Stimulated activated CD8-positive, alpha-beta memory T cell treated with anti-CD3 and anti-CD28 coated beads, Interleukin-4, amount 100 ng/mL, for 48 hours (primary cell): ENCODE measurements around the gene CNTN5.

Experiments
- DNase-seq: peaks from one replicate; pipeline ENCODE4 v3.0.0-alpha.2; 2020

CNTN5 gene

DNA sequence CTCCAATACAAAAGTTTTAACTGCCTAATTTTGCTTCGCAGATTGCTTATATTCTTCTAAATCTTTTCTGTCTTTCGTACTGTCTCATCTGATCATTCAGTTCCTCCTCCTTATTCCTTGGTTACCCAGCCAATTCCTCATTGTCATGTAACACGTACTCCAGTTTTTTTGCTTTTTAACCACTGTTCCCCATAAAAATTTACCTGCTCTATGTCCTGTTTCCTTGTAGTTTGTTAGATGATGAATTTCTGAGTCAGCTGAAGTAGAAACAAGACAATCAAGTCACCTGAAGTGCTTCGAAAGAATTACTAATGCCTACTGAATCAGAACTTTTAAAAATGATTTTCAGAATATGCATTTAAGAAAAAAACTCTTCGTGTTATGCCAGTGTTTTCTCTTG, 150.6 kb downstream of the CNTN5 start:
- no peak for DNase-seq

DNA sequence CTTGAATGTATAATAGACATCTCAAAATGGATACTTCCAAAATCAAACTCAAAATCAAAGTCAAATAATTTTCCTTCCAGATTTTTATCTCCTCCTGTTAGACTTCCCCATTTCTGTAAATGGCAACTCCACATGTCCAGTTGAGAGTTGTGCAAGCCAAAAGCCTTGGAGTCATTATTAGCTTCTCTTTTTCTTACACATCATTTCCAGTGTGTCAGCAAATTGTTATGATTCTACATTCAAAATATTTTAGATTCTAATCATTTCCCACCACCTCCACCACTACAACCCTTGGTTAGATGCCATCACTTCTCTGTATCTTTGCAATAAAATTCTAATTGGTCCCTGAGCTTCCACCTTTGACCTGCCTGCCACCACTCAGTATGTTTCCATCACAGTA, 155.7 kb downstream of the CNTN5 start:
- no peak for DNase-seq

GRCh38 chr11:99177446-99177845, 156.7 kb downstream of the CNTN5 start:
- DNase-seq: no peak

DNA sequence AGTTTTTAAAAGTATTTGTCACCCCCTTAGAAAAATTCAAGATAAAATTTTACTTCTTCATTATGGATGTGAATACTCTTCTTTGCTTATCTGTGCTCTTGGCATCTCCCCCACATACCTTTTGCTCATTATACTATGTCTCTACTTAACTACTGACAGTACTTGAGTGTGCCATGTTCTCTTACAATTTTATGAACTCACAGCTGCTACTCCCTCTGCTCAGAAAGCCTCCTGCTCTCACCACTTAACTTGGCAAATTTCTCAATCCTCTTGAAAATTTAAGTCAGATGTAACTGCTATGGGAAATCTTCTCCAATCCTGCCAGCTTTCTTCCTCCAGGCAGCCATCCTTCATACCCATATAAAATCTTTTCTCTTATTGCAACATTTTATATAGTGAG, 163.4 kb downstream of the CNTN5 start:
- DNase-seq: no peak

- no peak for DNase-seq
These were observed 167.5 kb downstream of the CNTN5 start for GRCh38 chr11:99188221-99188620.

- no peak for DNase-seq
These were observed 172.0 kb downstream of the CNTN5 start for GRCh38 chr11:99192716-99193115.

GRCh38 chr11:99197477-99197876, 176.7 kb downstream of the CNTN5 start:
- no peak for DNase-seq

GRCh38 chr11:99198215-99198614, 177.5 kb downstream of the CNTN5 start:
- DNase-seq: no peak

DNA sequence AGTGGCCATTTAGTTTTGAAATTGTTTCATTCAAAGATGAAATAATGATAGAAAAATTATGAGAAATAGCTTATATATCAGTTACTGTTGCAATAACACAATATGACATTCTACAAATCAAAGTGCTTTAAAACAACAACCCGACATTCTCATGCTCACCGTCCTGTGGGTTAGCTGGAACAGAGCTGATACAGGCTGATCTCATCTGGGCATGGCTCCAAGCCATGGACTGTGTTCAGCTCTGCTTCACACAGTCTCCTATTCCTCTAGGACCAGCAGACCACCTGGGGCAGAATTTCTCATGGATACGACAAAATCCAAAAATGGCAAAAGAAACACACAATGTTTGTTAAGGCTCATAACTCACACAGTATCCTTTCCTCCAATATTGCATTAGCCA, 178.6 kb downstream of the CNTN5 start:
- DNase-seq: no peak

GRCh38 chr11:99200720-99201119, 180.0 kb downstream of the CNTN5 start:
- no peak for DNase-seq

GRCh38 chr11:99208813-99209212, 188.1 kb downstream of the CNTN5 start:
- DNase-seq: no peak

DNA sequence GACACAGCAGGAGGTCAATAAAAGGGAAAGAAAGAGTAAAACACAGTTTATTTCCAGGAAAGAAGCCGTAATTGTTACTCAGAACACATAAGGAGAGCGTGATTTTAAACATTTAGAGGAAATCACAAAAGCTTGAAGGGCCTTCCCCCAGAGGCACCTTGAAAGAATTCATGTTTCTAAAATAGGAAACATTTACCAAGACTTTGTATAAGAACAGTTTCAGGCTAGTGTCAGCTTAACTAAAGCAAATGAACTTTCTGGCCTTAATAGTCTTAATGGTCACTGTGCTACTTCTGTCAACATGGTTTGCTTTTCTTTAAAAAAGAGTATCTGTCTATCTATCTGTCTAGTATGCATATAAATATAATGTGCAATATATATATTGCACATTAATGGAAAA, 208.8 kb downstream of the CNTN5 start:
- DNase-seq: no peak

GRCh38 chr11:99234534-99234933, 213.8 kb downstream of the CNTN5 start:
- no peak for DNase-seq

DNA sequence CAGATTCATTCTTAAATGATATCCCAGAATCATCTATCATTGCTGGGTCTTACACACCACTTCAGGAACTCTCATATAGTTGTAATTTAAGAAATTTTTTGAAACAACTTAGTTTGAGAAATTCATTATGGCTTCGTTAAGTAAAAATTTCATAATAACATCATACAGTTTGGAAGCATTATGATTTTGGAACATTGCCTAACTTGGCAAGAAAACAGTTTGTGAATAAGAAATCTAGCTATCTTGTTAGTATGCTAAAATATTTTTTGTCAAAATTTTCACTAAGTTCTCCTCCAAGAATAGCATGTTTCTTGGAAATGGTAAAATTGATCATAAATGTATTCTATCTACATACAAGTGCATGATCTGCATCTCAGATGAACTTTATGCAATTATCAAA, 217.7 kb downstream of the CNTN5 start:
- no peak for DNase-seq

GRCh38 chr11:99240192-99241030, 219.7 kb downstream of the CNTN5 start:
- DNase-seq: no peak

DNA sequence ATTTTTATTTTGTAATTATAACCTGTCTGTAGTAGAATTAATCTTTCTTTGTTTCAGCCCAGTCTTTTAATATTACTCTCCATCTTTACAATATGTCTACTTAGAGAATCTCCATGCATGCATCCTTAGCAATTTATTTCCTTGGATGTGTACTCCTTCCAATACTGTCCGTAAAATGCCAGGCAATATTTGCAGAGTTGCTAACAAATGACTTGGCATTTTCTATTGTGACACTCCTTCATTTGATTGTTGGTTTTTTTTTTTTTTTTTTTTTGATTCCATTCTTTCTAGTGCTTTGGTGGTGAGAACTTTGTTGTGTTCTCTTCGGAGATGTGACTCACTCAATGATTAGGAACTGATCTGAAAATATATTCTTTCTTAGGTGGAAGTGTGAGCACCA, 220.3 kb downstream of the CNTN5 start:
- no peak for DNase-seq

DNA sequence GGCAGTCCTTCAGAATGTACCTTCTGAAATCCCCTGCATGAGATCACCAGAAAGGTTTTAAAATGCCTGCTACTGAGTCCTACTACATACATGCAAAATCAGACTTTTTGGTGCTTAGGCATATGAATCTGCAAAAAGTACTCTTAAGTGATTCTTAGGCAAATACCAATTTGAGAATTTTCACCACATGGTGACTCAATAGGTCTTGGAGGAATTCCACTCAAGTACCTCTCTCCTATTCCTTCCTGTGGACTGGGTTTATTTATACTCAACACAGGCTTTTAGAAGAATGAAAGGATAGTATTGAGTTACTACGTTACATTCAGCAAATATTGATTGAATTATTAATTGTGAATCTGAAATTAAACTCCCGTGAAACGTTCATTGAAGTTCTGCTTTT, 223.9 kb downstream of the CNTN5 start:
- DNase-seq: no peak

GRCh38 chr11:99246199-99246598, 225.4 kb downstream of the CNTN5 start:
- DNase-seq: no peak

- DNase-seq: no peak
These were observed 235.9 kb downstream of the CNTN5 start for GRCh38 chr11:99256614-99257013.

DNA sequence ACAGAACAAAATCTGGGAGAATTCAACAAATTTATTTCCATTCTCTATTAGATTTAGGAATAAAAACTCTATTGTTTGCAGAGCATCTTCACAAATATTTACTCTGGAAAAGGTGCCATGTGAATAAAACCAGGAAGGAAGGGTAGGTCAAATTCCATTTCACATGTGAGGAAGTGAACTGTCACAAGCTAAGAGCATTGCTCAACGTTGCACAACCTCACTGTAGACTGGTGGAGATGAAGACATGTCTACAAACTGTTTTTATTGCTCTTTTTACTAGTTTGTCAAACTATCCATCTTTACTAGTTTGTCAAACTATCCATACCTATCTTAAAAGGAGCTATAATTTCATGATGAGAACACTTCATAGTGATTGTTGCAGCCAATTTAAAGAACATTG, 236.4 kb downstream of the CNTN5 start:
- DNase-seq: no peak

DNA sequence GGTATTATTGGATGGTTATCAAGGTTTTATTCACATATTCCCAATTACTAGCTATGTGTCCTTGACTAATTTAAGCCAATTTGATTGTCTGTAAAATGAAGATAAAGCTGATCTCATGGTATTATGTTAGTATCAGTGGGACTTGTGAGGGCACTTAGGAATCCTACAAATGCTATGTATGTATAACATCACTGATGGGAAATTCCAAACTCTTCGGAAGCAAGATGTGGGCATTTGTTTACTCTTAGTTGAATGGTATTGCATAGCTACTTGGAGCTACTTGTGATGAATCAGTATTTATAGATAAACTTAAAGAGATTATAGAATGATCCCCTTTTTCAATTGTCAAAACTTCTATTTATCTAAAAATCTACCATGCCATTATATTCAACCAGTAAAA, 239.9 kb downstream of the CNTN5 start:
- no peak for DNase-seq

GRCh38 chr11:99268886-99269285, 248.1 kb downstream of the CNTN5 start:
- DNase-seq: no peak

DNA sequence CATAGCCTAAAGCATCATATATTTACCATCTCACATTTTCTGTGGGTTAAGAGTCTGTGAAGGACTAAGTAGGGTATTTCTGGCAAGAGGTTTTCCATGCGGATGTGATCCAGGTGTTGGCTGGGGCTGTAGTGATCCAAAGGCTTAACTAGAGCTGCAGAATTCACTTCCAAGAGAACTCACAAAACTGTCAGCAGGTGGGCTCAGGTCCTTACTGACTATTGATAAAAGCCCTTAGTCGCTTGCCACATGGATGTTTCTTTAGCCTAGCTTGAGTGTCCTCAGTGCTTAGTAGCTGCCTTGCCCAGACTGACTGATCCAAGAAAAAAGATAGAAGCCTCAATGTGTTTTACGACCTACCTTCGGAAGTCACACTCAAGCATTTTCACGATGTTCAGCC, 250.8 kb downstream of the CNTN5 start:
- no peak for DNase-seq

DNA sequence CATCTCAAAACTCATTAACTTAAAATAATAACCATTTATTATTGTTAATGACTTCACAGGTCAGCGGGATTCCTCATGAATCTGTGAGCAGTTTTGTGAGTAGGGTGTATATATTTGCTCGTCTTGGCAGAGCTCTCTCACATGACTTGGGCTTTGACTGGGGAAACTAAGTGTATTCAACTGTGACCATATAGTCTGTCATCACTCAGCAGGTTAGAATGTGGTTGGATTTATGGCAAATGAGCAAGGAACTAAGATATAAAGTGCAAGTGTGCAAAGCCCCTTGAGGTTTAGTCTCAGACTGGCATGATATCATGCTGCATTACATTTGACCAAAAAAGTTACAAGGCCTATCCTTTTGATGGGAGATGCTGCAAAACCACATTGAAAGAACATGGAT, 254.8 kb downstream of the CNTN5 start:
- no peak for DNase-seq

DNA sequence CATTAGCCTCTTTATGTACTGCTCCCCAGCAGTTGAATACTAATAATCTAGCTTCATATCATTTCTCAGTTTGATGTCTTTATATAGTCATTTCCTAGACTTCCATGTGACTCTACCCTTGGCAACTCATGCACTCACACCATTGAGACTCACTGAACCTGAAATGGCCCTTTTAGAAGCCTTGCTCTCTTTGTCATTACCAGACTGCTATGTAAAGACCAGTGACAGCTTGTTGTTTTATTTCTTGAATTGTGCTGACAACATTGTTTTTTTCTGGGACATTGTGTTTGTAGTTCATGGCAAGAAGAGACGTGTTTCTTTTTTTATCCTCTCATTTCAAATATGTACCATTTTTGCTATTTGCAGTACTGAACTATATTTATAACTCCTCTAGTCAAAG, 256.5 kb downstream of the CNTN5 start:
- DNase-seq: no peak
